Erythroblast (primary cell): ENCODE measurements around the gene NFX1.

Experiments used
- GATA1 ChIP-seq: IDR thresholded peaks from 2 replicates; pipeline ENCODE4 v1.6.1; 2011; ENCODE audit warnings: low read depth, mild to moderate bottlenecking, control low read depth, low read length, moderate library complexity
- POLR2A ChIP-seq: IDR thresholded peaks from 2 replicates; pipeline ENCODE4 v1.6.1; 2011; ENCODE audit warnings: mild to moderate bottlenecking, low read length

DNA sequence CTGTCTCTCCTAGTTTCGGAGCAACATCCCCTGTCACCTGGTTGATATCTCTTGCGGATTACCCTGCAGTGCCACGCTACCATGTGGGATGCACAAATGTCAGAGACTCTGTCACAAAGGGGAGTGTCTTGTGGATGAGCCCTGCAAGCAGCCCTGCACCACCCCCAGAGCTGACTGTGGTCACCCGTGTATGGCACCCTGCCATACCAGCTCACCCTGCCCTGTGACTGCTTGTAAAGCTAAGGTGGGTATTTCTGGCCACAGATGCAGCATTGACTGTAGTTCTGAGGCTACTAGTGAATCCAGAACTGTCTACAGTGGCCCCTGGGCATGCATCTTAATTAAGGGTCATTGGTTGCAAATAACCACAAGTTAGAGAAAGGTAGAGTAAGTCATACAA, 61.2 kb downstream of the NFX1 start:
- TF ChIP-seq POLR2A = no peak
- TF ChIP-seq GATA1 = no peak
